ENCODE data around the gene SDC1.
"Not testable (repeated sequence)": the region's sequence is repeated elsewhere in the genome, so short reads cannot be mapped to it uniquely, and the experiment has no call there.

Gene SDC1

DNA sequence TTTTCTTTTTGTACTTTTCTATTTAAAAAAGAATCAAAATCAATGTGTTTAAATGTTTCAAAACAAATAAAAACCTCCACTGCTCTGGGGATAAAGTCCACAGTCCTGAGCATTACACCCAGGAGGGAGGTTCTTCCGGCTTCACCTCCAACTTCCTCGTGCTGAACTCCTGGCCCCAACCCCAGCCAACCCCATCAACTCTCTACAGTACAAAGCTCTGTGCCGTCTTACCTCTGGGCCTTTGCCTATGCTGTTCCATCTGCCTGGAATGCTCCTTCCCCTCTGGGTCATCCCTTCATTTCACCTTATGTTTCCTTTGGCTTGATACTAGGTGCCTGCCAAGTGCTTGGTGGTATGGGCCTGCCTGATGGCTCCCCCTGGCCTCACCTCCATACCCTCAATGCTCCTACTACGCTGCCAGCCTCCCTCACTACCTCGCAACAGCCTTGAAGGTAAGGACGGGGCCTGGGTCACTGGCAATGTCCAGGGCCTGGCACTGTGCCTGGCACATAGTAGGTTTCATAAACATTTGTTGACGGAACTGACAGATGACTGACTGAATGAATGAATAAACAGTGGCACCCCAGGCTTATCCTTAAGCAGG is 28.8 kb downstream of the SDC1 start:
- DNase-seq = no peak

GRCh38 chr2:20195431-20196033 is 29.4 kb downstream of the SDC1 start:
- no peak for DNase-seq

- not testable (repeated sequence) for DNase-seq
Observed at GRCh38 chr2:20195016-20195411, 29.9 kb downstream of the SDC1 start.

DNA sequence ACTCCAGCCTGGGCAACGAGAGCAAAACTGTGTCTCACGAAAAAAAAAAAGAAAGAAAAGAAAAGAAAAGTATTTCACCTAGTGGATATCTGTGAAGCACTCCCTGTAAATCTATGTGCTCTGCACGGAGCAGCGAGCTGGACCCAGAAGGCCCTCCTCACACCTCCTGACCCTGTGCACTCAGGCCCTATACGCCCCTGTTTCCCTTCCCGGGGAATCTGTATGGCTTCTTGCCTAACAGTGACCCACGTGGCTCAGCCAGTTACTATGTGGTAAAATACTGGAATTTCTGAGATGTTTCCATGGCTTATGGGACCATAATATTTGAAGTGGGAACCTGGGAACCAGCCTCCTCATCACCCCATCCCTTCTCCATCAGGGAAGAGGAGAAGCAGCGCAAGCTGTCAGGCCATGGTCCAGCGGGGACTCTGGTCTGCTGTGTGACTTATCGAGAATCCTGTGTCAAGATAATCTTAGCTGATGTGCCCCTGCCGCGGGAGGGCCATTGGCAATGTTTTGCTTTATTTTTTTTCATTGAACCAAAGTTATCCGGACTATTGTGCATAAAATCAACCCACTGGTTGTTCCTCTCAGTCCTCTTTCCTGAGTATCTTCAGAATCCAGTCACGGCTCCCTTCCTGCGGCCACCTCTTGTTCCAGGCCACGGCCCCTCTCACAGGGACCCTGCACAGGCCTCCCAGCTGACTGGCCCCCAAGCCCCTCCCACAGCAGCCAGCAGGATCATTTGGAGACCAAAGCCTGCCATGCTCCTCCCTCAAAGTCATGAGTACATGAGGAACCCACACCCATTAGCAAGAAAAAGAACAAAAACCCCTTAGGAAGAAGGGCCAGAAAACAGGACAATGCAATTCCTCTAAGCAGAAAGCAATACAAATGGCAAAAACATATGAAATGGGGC is 30.6 kb downstream of the SDC1 start:
- no peak for DNase-seq

GRCh38 chr2:20193185-20193584 is 31.7 kb downstream of the SDC1 start:
- no peak for DNase-seq

DNA sequence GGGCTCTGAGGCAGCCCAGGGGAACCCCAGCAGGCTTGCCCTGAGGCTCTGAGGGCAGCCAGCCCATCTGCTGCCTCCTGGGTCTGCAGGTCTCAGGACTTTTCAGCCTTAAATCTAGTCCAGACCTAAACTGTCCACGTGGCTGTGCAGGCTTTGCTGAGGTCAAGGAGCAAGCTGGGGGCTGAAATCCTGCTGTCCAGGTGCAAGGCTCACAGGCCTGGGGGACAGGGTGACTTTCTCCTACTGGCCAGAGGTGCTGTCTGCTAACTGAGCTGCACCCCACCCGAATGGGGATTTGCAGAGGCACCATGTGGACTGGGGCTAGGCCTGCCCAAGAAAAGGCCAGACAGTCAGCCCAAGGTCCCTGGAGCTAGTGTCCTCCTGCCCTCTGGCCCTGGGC is 32.1 kb downstream of the SDC1 start:
- DNase-seq = no peak

DNA sequence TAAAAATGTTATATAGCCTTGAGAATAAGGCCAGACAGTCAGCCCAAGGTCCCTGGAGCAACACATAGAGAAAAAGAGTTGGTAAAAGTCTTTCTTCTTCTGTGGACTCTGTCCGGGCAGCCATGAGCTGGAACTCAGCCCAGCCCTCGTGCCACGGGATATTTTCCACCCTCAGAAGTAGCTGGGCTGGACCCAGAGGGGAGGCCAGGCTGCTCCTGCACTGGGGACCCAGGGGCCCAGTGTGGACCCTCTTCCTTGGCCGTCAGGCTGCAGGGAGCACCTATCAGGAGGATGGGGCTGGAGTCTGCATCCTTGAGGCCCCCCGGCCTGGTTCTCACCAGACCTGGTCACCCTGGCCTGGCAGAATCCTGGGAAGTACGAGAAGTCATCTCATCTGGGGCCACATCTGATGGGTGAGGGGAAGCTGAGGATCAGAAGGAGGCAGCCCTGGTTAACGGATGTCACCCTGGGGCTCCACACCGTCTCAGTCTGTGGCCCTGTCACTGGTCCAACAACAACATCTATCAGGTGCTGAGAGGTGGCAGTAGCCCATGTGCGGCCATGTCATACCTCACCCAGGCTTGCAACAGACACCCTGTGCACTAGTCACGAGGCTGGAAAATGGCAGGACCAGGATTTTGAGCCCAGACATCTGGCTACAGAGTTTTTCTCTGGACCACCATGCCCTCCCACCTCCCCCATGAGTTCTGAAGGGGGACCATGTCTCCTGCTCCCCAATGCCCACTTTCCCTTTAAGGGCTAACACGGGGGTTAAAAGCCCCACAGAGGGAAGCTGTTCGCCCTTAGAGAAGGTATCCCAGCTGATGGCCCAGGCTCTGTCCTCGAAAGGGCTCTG is 33.0 kb downstream of the SDC1 start:
- no peak for DNase-seq

- DNase-seq = no peak
Observed at GRCh38 chr2:20190876-20191713, 33.8 kb downstream of the SDC1 start.

GRCh38 chr2:20190170-20190569 is 34.8 kb downstream of the SDC1 start:
- no peak for DNase-seq

DNA sequence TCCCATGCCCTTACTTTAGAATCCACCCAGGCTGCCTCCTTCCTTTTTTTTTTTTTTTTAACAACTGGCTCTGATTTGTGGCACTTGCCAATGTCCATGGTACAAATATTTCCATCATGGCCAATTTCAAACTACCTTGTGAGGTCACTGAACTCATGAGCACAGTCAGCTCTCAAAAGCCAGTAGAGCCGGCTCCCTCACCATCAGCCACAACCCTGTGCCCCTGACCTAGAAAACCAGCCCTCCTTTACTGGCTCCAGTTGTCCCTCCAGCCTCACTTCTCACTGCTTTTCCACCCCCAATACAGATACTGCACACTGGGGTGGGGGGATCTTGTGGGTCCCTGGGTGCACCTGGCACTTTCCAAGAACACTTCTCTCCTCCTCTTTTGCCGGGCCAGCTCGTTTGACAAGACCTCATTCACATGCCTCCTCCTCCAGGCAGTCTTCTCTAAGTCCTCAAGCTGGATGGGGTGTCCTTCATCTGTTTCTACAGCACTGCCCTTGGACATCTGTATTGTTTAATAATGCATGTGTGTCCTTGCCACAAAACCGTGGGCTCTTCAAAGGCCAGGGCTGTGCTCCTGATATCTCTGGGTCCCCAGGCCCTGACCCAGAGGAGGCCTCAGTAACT is 35.5 kb downstream of the SDC1 start:
- no peak for DNase-seq

GRCh38 chr2:20188851-20189250 is 36.1 kb downstream of the SDC1 start:
- no peak for DNase-seq

DNA sequence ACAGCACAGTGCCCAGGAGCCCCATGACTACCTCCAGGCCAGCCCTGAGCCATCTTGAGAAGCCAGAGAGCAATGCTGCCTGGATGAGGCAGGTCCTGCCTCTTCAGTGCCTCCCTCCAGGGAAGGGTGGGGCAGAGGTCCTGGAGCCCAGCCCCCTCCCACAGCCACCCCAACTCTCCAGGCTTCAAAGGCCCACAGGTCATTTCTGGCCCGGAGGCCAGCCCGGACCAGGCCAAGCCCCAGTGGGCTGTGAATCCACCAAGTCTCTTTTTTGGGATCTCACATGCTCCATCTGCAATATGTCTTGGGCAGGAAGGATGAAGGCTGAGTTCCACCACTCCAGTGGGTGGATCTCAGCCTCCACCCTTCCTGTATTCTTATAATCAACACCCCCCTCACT is 36.7 kb downstream of the SDC1 start:
- DNase-seq = no peak

- no peak for DNase-seq
Observed at GRCh38 chr2:20187331-20187730, 37.6 kb downstream of the SDC1 start.

- no peak for DNase-seq
Observed at GRCh38 chr2:20186855-20187187, 38.1 kb downstream of the SDC1 start.

- DNase-seq = no peak
Observed at GRCh38 chr2:20186078-20186854, 38.7 kb downstream of the SDC1 start.

DNA sequence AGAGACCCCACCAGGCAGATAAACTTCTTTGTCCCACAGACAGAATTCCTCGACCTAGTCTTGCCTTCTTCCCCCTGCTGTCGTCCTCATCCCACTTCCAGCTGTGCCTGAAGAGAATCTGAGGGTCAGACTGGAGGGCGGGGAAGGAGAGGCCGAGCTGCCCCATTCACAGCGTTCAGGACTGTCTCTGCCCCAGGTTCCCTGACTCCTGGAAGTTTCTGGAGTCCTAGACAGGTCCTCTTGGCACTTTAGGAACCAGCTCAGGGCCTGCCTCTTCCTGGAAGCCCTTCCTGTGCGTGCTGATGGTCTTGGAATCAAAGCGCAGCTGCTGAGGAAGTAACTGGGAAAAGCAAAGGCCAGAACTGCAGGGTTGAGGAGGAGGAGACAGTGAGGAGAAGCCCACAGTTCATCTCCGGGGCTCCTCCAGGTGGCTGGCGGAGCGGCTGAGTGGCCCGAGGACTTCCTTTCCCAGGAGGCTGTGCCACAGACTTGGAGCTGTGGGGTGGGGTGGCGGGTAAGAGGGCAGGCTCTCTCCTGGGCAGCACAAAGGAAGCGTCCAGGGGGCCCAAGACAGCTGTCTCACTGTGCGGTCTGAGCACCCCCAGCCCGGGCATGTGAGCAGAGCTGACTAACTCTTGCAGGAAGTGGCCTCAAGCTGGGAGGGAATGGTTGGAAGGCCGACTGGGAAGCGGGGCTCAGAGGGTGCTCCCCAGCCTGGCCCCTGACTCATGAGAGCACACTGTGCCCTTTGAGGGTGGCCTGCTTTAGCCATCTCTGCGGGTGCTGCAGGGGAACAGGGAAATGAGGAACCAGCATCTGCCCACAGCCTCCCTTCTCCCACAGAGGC is 39.5 kb downstream of the SDC1 start:
- DNase-seq = no peak

DNA sequence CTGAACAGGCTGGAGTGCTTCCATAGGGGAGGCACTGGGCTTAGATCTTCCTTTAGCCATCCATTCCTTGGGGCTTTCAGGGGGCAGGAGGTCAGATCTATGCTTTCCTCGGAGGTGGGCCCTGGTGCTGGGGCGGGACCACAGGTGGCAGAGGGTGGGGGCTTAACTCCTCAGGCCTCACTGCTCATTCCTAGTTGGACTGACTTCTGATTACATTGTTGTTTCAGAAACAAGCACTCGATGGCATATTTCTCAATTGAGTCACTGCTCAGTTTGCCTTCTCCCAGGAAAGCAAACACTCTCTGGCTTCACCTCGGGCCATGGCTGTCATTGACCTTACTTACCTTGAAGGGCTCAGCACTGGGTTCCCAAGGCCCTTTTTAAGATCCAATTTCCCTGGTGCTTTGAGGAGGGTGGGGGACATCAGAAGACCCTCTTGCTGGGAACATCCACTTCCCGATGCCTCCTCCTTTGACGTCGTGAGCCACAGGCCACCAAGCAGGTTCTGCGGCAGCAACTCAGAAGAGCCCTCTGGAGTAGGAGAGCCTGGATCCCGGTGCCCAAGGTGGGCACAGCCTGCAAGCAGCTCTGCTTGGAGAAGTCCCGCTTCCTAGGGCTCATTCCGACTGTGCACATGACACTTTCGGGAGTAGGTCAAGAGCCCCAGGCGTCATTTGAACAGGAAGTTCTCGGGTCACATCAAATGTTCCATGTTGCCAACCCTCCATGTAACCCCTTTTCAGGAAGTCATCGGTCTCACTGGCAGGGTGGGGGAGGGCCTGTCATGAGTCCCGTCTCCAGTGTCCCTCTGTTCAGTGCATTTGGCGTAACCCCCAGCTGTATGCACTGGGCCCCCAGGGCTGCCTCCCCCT is 40.6 kb downstream of the SDC1 start:
- no peak for DNase-seq

DNA sequence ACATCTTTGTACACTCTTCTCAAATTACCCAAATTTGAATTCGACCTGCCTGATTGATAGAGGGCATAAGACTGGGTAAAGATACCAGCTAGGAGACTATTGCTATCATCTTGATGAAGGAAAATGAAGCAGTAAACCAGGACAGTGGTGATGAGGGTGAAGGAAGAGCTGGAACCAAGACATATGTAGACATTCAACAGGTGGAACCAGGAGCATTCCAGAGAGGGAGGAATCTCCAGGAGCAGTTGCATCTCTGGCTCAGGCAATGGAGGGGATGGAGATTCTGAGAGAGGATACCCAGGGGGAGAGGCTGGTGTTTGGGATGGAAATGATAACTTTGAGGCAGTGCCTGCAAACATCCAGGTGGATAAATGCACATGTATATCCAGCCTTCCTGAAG is 41.6 kb downstream of the SDC1 start:
- DNase-seq = no peak
